ENCODE results near the gene GPATCH1. TPM values are rescaled to one million over a fixed set of nuclear protein-coding genes. Genes with fewer than 3 reads are reported as not detected.
"Not testable (repeated sequence)": the region's sequence is repeated elsewhere in the genome, so short reads cannot be mapped to it uniquely, and the experiment has no call there.

GPATCH1 gene, protein sequence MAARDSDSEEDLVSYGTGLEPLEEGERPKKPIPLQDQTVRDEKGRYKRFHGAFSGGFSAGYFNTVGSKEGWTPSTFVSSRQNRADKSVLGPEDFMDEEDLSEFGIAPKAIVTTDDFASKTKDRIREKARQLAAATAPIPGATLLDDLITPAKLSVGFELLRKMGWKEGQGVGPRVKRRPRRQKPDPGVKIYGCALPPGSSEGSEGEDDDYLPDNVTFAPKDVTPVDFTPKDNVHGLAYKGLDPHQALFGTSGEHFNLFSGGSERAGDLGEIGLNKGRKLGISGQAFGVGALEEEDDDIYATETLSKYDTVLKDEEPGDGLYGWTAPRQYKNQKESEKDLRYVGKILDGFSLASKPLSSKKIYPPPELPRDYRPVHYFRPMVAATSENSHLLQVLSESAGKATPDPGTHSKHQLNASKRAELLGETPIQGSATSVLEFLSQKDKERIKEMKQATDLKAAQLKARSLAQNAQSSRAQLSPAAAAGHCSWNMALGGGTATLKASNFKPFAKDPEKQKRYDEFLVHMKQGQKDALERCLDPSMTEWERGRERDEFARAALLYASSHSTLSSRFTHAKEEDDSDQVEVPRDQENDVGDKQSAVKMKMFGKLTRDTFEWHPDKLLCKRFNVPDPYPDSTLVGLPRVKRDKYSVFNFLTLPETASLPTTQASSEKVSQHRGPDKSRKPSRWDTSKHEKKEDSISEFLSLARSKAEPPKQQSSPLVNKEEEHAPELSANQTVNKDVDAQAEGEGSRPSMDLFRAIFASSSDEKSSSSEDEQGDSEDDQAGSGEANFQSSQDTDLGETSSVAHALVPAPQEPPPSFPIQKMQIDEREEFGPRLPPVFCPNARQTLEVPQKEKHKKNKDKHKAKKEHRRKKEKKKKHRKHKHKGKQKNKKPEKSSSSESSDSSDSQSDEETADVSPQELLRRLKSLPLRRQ
- 2.9 and 3.4 TPM in 2 replicates for total RNA-seq (2014; rRNA removed; shearing (Covaris generic); ENCODE audit: low replicate concordance)

GRCh38 chr19:33080761-33081681 lies at the start of gene GPATCH1:
TSS of gene GPATCH1 (plus strand) at chr19:33081181. CDS start at chr19:33081194, 13 bp downstream.
- Histone ChIP-seq H2AFZ (ENCODE audit: low read length) (peak within 1 kb of the TSS; percentile 96), H3K9ac (ENCODE audit: low read length) (peak within 1 kb of the TSS; percentile 93), H3K79me2 (ENCODE audit: low read length) (peaks cover 21% of the 10 kb centered on the region), H3K27ac (ENCODE audit: low read length) (no peak within 1 kb of the TSS), H3K4me2 (ENCODE audit: low read depth, low read length, poor library complexity, severe bottlenecking) (peak within 1 kb of the TSS; percentile 89), H3K4me3 (ENCODE audit: low read length) (peak within 1 kb of the TSS; percentile 100), H3K27me3 (ENCODE audit: low read length) (no peaks in the 10 kb centered on the region), H3K9me2 (replicated peaks; ENCODE audit: insufficient read depth, low read length) (no peaks in the 10 kb centered on the region), H3K36me3 (ENCODE audit: insufficient read depth, low read length) (no peaks in the 10 kb centered on the region), H4K20me1 (ENCODE audit: insufficient read depth, low read depth, low read length) (no peaks in the 10 kb centered on the region), H3K4me1 (ENCODE audit: low read length) (peaks cover 23% of the 10 kb centered on the region), H3K9me3 (ENCODE audit: low read length) (no peaks in the 10 kb centered on the region)
- peak; percentile 94 for DNase-seq

GRCh38 chr19:33032218-33032781 lies 48.7 kb upstream of the GPATCH1 start:
- H4K20me1 ChIP-seq (ENCODE audit: insufficient read depth, low read depth, low read length): no peaks in the 10 kb centered on the region
- H2AFZ ChIP-seq (ENCODE audit: low read length): no peak overlapping the region
- H3K4me1 ChIP-seq (ENCODE audit: low read length): no peaks in the 10 kb centered on the region
- no peaks in the 10 kb centered on the region for H3K36me3 ChIP-seq (ENCODE audit: insufficient read depth, low read length)
- H3K9me3 ChIP-seq (ENCODE audit: low read length): no peaks in the 10 kb centered on the region
- H3K9me2 ChIP-seq (replicated peaks; ENCODE audit: insufficient read depth, low read length): no peaks in the 10 kb centered on the region
- H3K4me3 ChIP-seq (ENCODE audit: low read length): no peak overlapping the region
- H3K9ac ChIP-seq (ENCODE audit: low read length): no peak overlapping the region
- no peaks in the 10 kb centered on the region for H3K27me3 ChIP-seq (ENCODE audit: low read length)
- 0 out of 2 replicates have a peak, but pooled peaks cover 3% of the 10 kb centered on the region for H3K79me2 ChIP-seq (ENCODE audit: low read length)
- no peak for DNase-seq
- H3K27ac ChIP-seq (ENCODE audit: low read length): no peak overlapping the region
- H3K4me2 ChIP-seq (ENCODE audit: low read depth, low read length, poor library complexity, severe bottlenecking): no peak overlapping the region

- Histone ChIP-seq H3K4me2 (ENCODE audit: low read depth, low read length, poor library complexity, severe bottlenecking) (no peak overlapping the region), H4K20me1 (ENCODE audit: insufficient read depth, low read depth, low read length) (no peaks in the 10 kb centered on the region), H3K9ac (ENCODE audit: low read length) (no peak overlapping the region), H3K9me3 (ENCODE audit: low read length) (no peaks in the 10 kb centered on the region), H3K4me1 (ENCODE audit: low read length) (no peaks in the 10 kb centered on the region), H3K9me2 (replicated peaks; ENCODE audit: insufficient read depth, low read length) (no peaks in the 10 kb centered on the region), H3K27me3 (ENCODE audit: low read length) (no peaks in the 10 kb centered on the region), H3K27ac (ENCODE audit: low read length) (no peak overlapping the region), H3K4me3 (ENCODE audit: low read length) (no peak overlapping the region), H3K79me2 (ENCODE audit: low read length) (peaks cover 6% of the 10 kb centered on the region; the same call in 1 of the 2 replicates), H2AFZ (ENCODE audit: low read length) (no peak overlapping the region), H3K36me3 (ENCODE audit: insufficient read depth, low read length) (no peaks in the 10 kb centered on the region)
- DNase-seq: no peak
Observed at GRCh38 chr19:33035461-33035860, 45.5 kb upstream of the GPATCH1 start.

GRCh38 chr19:33036370-33037167 lies 44.4 kb upstream of the GPATCH1 start:
- H3K4me1 ChIP-seq (ENCODE audit: low read length); H3K9me3 ChIP-seq (ENCODE audit: low read length); H3K27me3 ChIP-seq (ENCODE audit: low read length); H4K20me1 ChIP-seq (ENCODE audit: insufficient read depth, low read depth, low read length); H3K4me2 ChIP-seq (ENCODE audit: low read depth, low read length, poor library complexity, severe bottlenecking); H3K36me3 ChIP-seq (ENCODE audit: insufficient read depth, low read length); DNase-seq; H3K4me3 ChIP-seq (ENCODE audit: low read length); H3K9me2 ChIP-seq (replicated peaks; ENCODE audit: insufficient read depth, low read length); H3K27ac ChIP-seq (ENCODE audit: low read length); H2AFZ ChIP-seq (ENCODE audit: low read length); H3K79me2 ChIP-seq (ENCODE audit: low read length); H3K9ac ChIP-seq (ENCODE audit: low read length): not testable (repeated sequence)

DNA sequence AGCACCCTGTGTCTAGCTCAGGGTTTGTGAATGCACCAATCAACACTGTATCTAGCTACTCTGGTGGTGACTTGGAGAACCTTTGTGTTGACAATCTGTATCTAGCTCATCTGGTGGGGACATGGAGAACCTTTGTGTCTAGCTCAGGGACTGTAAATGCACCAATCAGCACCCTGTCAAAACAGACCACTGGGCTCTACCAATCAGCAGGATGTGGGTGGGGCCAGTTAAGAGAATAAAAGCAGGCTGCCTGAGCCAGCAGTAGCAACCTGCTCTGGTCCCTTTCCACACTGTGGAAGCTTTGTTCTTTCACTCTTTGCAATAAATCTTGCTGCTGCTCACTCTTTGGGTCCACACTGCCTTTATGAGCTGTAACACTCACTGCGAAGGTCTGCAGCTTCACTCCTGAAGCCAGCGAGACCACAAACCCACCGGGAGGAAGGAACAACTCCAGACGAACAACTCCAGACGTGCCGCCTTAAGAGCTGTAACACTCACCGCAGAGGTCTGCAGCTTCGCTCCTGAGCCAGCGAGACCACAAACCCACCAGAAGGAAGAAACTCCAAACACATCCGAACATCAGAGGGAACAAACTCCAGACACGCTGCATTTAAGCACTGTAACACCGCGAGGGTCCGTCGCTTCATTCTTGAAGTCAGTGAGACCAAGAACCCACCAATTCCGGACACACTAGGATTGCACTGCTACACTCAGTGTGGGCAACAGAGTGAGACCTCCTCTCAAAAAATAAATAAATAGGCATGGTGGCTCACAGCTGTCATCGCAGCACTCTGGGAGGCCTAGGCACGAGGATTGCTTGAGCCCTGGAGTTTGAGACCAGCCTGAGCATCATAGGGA lies 43.6 kb upstream of the GPATCH1 start:
- H3K4me1 ChIP-seq (ENCODE audit: low read length); H3K79me2 ChIP-seq (ENCODE audit: low read length); H3K4me2 ChIP-seq (ENCODE audit: low read depth, low read length, poor library complexity, severe bottlenecking); H3K4me3 ChIP-seq (ENCODE audit: low read length); H3K36me3 ChIP-seq (ENCODE audit: insufficient read depth, low read length); H3K9me3 ChIP-seq (ENCODE audit: low read length); H4K20me1 ChIP-seq (ENCODE audit: insufficient read depth, low read depth, low read length); H3K27ac ChIP-seq (ENCODE audit: low read length); DNase-seq; H3K9ac ChIP-seq (ENCODE audit: low read length); H3K9me2 ChIP-seq (replicated peaks; ENCODE audit: insufficient read depth, low read length); H2AFZ ChIP-seq (ENCODE audit: low read length); H3K27me3 ChIP-seq (ENCODE audit: low read length): not testable (repeated sequence)

- Histone ChIP-seq H3K4me1 (ENCODE audit: low read length) (no peaks in the 10 kb centered on the region), H4K20me1 (ENCODE audit: insufficient read depth, low read depth, low read length) (no peaks in the 10 kb centered on the region), H3K4me3 (ENCODE audit: low read length) (no peak overlapping the region), H3K79me2 (ENCODE audit: low read length) (peaks cover 6% of the 10 kb centered on the region; the same call in 1 of the 2 replicates), H3K4me2 (ENCODE audit: low read depth, low read length, poor library complexity, severe bottlenecking) (no peak overlapping the region), H3K27me3 (ENCODE audit: low read length) (no peaks in the 10 kb centered on the region), H3K27ac (ENCODE audit: low read length) (no peak overlapping the region), H3K9me3 (ENCODE audit: low read length) (no peaks in the 10 kb centered on the region), H3K36me3 (ENCODE audit: insufficient read depth, low read length) (no peaks in the 10 kb centered on the region), H2AFZ (ENCODE audit: low read length) (no peak overlapping the region), H3K9me2 (replicated peaks; ENCODE audit: insufficient read depth, low read length) (no peaks in the 10 kb centered on the region), H3K9ac (ENCODE audit: low read length) (no peak overlapping the region)
- no peak for DNase-seq
Observed at GRCh38 chr19:33039108-33039599, 41.8 kb upstream of the GPATCH1 start.
